ENCODE measurements around the gene ZNF69.
A peak's percentile ranks its signal among the peaks of the same experiment; 100 is the strongest.
"Not testable (repeated sequence)": the region's sequence is repeated elsewhere in the genome, so short reads cannot be mapped to it uniquely, and the experiment has no call there.

The ZNF69 gene

DNA sequence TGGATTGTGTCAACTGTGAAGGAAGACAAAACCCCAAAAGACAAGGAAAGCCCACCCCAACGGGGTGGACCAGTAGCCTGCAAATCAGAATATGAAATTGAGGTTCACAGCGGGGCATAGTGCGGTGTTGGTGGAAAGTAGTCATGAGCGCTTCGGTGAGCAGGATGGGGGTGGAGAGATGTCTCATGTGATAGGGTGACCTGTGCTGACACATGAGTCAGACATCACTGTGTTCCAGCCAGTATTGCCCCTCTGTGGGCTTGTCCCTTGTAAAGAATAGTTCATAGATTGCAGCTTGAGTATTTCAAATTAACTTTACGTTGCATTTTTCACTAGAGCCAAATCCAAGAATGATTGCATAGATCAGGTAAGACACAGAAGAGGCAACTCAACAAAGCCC lies 7.3 kb downstream of the ZNF69 start:
- no peak for DNase-seq (ENCODE audit: low read depth in 2 of 2)

DNA sequence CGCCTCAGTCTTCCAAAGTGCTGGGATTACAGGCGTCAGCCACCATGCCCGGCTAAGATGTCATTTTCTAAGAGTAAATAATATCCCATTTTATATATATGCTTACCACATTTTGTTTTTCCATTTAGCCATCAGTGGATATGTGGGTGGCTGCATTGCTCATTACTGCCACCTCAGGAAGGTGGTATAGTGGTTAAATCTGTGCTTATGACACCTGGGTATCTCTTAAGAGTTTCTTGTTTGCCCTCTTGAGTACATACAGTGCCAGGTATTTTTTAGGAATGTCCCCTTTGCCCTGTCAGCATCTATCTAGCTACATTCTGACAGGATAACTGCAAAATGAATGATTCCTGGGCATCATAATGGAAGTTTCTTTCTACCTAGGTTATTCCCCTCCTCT lies 14.6 kb downstream of the ZNF69 start:
- DNase-seq (ENCODE audit: low read depth in 2 of 2) = no peak

DNA sequence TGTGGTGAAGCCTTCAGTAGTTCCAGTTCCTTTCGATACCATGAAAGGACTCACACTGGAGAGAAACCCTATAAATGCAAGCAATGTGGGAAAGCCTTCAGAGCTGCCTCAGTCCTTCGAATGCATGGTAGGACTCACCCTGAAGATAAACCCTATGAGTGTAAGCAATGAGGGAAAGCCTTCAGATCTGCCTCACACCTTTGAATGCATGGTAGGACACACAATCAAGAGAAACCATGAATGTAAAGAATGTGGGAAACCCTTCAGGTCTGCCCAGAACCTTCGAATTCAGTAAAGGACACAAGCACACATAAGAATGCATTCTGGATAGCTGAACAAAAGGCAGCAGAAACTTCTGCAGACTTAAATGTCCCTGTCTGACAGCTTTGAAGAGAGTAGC lies 18.3 kb downstream of the ZNF69 start:
- DNase-seq (ENCODE audit: low read depth in 2 of 2) = no peak

DNA sequence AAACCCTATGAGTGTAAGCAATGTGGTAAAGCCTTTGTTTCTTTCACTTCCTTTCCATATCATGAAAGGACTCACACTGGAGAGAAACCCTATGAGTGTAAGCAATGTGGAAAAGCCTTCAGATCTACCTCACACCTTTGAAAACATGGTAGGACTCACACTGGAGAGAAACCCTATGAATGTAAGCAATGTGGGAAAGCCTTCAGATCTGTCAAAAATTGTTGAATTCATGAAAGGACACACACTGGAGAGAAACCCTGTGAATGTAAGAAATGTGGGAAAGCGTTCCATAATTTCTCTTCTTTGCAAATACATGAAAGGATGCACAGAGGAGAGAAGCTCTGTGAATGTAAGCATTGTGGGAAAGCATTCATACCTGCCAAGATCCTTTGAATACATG lies 24.4 kb downstream of the ZNF69 start:
- not testable (repeated sequence) for DNase-seq (ENCODE audit: low read depth in 2 of 2)

- not testable (repeated sequence) for DNase-seq (ENCODE audit: low read depth in 2 of 2)
Measured at GRCh38 chr19:11914417-11915051, 27.0 kb downstream of the ZNF69 start.

DNA sequence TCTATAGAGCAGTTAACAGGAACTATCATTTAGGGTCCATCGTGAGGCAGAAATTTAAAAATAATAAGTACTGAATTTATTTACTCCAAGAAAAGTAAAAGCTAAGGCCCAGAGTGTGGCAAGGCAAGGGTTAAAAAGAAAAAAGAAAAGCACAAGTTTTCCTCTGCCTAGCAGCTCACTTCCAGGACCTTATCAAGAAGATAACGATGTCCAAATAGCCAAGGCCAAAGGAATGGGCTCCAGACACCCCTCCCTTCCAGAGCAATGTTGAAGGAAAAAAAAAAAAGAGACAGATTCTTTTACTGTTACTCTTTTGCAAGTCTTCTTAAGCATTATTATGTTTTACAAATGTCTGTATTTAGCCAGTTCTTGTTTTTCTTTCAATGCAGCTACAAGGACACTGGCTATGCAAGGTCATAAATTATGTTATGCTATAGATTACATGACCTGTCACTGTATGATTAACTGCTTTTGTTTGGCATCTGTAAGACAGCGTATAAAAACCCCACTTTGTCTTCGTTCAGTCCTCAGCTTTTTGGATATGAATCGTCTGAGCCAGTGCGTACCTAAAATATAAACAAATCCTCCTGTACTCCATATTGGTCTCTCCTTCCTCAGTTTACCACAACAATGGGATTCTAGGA lies 34.4 kb downstream of the ZNF69 start:
- DNase-seq (ENCODE audit: low read depth in 2 of 2) = no peak

GRCh38 chr19:11924886-11925650 lies 37.5 kb downstream of the ZNF69 start, which contains the start of gene ZNF700:
ZNF700 (plus strand) TSS chr19:11925107; CDS start chr19:11925211, 104 bp downstream.
- DNase-seq (ENCODE audit: low read depth in 2 of 2) = peak; percentile 72 to 73

DNA sequence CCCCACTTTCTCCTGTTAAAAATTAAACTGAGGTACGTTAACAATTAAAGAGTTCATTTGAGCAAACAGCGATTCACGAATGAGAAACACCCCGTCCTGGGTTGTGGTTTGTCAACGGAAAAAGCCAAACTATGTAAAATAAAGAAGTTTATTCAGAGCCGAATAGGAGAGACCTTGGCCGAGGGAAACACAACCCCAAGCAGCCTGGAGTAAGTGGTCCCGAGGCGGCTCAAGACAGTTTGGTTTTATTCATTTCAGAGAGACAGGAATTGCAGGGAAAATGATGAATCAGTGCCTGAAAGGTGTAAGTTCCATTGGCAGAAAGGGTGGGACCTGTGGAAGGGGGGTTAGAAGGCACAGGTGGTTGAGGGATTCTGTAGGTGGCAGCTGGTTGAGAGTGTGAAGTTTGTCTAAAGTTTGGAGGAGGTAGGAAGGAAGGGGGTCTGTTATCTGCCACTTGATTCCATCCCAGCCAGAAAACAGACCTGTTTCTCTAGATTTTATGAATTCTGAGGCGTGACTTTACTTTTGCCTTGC lies 38.1 kb downstream of the ZNF69 start:
- not testable (repeated sequence) for DNase-seq (ENCODE audit: low read depth in 2 of 2)

DNA sequence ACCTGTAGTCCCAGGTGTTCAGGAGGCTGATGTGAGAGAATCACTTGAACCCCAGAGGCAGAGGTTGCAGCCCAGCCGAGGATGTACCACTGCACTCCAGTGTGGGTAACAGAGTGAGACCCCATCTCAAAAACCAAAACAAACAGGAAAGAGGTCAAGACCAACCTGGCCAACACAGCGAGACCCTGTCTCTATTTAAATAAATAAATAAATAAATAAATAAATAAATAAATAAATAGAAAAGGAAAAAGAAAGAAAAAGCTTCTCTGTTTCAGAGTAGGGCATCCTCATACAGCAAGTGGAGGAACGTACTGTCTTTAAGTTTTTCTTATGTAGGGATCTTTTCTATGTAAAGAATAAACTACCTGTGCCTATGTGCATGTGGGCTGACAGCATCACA lies 39.6 kb downstream of the ZNF69 start:
- DNase-seq (ENCODE audit: low read depth in 2 of 2) = no peak

DNA sequence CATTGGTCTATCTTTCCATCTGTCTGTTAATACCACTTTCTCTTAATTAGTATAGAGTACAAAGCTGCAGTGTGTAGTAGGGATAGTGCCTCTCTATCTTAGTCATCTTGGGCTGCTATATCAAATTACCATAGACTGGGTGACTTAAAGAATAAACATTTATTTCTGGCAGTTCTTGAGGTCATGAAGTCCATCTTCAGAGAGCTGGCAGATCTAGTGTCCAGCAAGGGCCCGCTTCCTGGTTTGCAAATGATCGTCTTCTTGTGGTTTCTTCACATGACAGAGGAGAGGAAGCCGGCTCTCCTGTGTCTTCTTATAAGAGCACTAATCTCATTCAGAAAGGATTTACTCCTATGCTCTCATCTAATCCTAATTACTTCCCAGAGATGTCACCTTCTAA lies 43.5 kb downstream of the ZNF69 start:
- no peak for DNase-seq (ENCODE audit: low read depth in 2 of 2)

GRCh38 chr19:11931513-11931912 lies 43.9 kb downstream of the ZNF69 start:
- no peak for DNase-seq (ENCODE audit: low read depth in 2 of 2)

- not testable (repeated sequence) for DNase-seq (ENCODE audit: low read depth in 2 of 2)
Measured at GRCh38 chr19:11935829-11936228, 48.2 kb downstream of the ZNF69 start.

- DNase-seq (ENCODE audit: low read depth in 2 of 2) = not testable (repeated sequence)
Measured at GRCh38 chr19:11938383-11938782, 50.8 kb downstream of the ZNF69 start.

GRCh38 chr19:11941361-11941887 lies 53.8 kb downstream of the ZNF69 start:
- not testable (repeated sequence) for DNase-seq (ENCODE audit: low read depth in 2 of 2)

DNA sequence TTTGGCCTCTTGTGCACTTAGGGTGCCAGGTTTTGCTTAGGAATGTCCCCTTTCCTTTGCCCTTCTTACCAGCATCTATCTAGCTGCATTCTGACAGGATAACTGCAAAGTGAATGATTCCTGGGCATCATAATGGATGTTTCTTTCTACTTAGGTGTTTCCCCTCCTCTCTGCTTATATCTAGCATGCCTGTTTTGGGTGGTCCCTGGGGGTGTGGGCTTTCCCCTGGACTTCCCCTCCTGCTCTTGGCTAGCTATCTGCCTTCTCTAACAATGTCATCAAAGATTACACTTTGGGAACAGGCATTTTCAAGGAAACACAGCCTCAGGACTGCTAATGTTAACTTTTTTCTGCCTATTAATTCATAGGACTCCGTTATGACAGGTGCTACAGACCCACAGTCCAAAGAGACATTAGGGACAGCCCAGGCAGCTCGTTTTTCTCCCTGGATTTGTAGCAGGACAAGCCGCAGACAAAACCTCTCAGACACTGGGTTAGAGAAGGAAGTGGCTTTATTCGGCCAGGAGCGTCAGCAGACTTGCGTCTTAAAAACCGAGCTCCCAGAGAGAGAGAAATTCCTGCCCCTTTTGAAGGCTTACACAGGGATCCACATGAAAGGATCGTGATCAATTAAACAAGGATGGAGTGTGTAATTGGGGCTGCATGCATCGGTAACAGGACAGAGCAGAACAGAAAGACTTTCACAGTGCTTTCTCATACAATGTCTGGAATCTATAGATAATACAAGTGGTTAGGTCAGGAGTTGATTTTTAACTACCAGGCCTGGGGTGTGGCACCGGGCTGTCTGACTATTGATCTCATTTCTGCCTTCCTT lies 54.6 kb downstream of the ZNF69 start:
- DNase-seq (ENCODE audit: low read depth in 2 of 2) = no peak

GRCh38 chr19:11942843-11943108 lies 55.2 kb downstream of the ZNF69 start:
- DNase-seq (ENCODE audit: low read depth in 2 of 2) = no peak

DNA sequence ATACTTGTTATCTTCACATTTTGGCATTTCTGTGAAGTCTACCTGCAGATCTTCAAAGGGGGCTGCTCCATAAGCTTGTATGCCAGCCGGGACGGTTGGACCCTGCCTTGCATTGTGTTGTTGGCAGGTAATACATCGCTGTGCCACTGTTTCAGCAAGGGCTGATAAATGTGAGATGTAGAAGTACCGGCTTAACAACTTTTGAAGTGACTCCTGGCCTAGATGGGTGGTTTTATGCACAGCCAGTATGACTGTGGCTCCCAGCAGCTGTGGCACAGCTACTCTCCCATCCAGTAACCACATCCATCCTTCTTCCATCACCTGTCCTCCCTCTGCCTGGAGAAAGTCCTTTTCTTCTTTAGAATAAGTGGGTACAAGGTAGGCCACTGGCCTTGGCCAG lies 57.1 kb downstream of the ZNF69 start:
- DNase-seq (ENCODE audit: low read depth in 2 of 2) = no peak

DNA sequence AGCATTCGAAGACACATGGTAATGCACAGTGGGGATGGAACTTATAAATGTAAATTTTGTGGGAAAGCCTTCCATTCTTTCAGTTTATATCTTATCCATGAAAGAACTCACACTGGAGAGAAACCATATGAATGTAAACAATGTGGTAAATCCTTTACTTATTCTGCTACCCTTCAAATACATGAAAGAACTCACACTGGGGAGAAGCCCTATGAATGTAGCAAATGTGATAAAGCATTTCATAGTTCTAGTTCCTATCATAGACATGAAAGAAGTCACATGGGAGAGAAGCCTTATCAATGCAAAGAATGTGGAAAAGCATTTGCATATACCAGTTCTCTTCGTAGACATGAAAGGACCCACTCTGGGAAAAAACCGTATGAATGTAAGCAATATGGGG lies 61.1 kb downstream of the ZNF69 start:
- DNase-seq (ENCODE audit: low read depth in 2 of 2) = no peak

DNA sequence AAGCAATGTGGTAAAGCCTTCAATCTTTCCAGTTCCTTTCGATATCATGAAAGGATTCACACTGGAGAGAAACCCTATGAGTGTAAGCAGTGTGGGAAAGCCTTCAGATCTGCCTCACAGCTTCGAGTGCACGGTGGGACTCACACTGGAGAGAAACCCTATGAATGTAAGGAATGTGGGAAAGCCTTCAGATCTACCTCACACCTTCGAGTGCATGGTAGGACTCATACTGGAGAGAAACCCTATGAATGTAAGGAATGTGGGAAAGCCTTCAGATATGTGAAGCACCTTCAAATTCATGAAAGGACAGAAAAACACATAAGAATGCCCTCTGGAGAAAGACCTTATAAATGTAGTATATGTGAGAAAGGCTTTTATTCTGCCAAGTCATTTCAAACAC lies 61.6 kb downstream of the ZNF69 start:
- DNase-seq (ENCODE audit: low read depth in 2 of 2) = no peak

- not testable (repeated sequence) for DNase-seq (ENCODE audit: low read depth in 2 of 2)
Measured at GRCh38 chr19:11949614-11950080, 62.1 kb downstream of the ZNF69 start.

GRCh38 chr19:11950312-11950711 lies 62.7 kb downstream of the ZNF69 start:
- no peak for DNase-seq (ENCODE audit: low read depth in 2 of 2)
